Stomach (tissue), 4 donors: Measurements from ENCODE around the gene MAP7D2.

Source experiments
- CTCF ChIP-seq, 7 experiments: fragments of 450-650 bp in 4 of 7; fragments of 200-600 bp in 3 of 7; sonication (generic) in 3 of 7; IDR thresholded peaks; one replicate each; pipeline ENCODE4 v1.5.1; 2016 to 2019; ENCODE audit warnings: antibody characterized with exemption in 7 of 7, control low read depth in 2 of 7, mild to moderate bottlenecking in 1 of 7
- EP300 ChIP-seq: sonication (generic); formaldehyde crosslinking; IDR thresholded peaks from one replicate; pipeline ENCODE4 v1.6.1; 2017; ENCODE audit warnings: antibody characterized with exemption
- POLR2A ChIP-seq, 4 donors: fragments of 450-650 bp; IDR thresholded peaks; one replicate each; pipeline ENCODE4 v1.6.1; 2016; ENCODE audit warnings: antibody characterized with exemption in 4 of 4, control low read depth in 2 of 4, mild to moderate bottlenecking in 1 of 4, moderate library complexity in 1 of 4
- POLR2AphosphoS5 ChIP-seq, 3 donors: sonication (generic); formaldehyde crosslinking; IDR thresholded peaks; one replicate each; pipeline ENCODE4 v1.6.1; 2016; ENCODE audit warnings: antibody characterized with exemption in 3 of 3

- TF ChIP-seq EP300 (no peak), POLR2AphosphoS5 (IDR thresholded peaks at IDR 0.05) (no peak), CTCF (IDR thresholded peaks at IDR 0.05) (no peak), POLR2A (IDR thresholded peaks at IDR 0.05) (no peak)
These were observed 60.0 kb downstream of the MAP7D2 start for GRCh38 chrX:20056704-20057103.
